Measurements from ENCODE around the gene LRRC3B.

Gene LRRC3B

DNA sequence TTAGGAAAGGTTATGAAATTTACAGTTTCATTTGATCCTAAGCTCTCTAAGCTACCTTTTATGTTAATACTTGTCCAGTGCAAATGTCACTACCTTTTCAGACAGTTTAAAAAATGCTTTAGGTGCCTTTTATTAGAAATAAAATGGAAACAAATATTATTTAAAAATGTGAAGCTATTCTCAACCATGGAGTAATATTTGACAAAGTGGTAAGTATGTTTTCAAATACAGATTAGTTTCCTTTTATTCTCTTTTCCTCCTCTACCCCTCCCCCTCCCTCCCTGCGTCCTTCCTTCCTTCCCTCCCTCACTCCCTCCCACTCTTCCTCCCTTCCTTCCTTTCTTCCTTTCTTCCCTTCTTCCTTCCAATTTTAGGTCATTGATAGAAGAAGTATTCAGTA lies 6.3 kb downstream of the LRRC3B start:
- intact Hi-C loops (cut with DNase I), result no loop called here
- DNase-seq, result no peak

- no peak for DNase-seq
- intact Hi-C loops (cut with DNase I), result no loop called here
Measured at GRCh38 chr3:26630669-26631389, 8.3 kb downstream of the LRRC3B start.

DNA sequence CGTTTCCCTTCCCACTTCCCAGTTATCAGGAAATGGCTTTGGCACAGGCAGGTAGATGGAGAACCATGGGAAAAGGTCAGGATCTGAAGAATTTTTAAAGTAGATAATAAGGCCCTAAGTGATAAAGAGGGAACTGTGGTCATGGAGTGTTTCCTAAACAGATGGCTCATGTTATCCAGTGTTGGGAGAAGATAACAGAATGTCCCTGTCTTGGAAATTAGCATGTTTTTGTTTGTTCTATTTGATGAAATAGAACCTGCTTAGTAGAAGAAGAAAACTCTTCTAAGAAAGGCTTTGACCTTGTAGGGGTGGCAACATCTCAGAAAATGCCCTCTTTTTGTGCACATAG lies 8.8 kb downstream of the LRRC3B start:
- DNase-seq, result no peak
- intact Hi-C loops (cut with DNase I), result no loop called here

DNA sequence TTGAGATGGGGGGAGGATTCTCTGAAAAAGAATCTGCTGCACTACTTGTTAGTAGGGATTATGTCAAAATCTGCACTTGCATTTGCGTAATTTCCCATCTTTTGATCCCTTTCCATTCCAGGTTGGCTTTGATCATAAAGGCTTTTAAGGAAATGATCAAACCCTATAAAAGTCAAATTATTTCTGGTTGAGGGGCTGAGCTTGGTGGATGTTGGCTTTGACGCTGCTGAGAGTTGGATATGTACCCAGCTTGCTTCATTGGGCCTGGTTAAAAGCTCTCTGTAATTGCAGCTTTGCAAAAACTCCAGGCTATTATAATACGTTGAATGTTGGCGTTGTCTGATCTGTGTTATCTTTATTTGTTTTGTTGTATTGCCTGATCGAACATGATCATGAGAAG lies 12.0 kb downstream of the LRRC3B start:
- intact Hi-C loops (cut with DNase I), result no loop called here
- DNase-seq, result peak in 4 of 42 donors; percentile 15 to 39 (median 26)

- DNase-seq, result peak in 16 of 42 donors; percentile 9 to 78 (median 40)
- intact Hi-C loops (cut with DNase I), result no loop called here
Measured at GRCh38 chr3:26636096-26636727, 13.6 kb downstream of the LRRC3B start.

GRCh38 chr3:26637698-26638097 lies 15.1 kb downstream of the LRRC3B start:
- DNase-seq, result no peak
- intact Hi-C loops (cut with DNase I), result no loop called here

DNA sequence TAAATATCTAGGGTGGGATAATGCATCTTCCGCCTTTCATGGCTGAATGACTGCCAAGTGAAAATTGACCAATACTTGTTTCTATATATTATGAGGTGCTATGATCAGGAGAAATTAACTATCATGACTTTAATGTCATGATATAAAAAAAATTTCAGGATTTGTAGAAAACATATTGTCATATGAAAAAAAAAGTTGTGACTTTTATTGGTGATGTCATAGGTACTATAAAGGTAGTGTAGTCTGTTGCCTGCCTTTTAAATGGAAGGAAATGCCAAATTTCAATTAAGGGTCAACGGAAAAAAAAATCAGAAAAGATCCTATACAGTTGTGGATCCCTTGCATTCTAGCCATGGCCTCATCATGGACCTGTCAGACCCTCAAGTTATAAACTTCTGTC lies 15.5 kb downstream of the LRRC3B start:
- intact Hi-C loops (cut with DNase I), result no loop called here
- no peak for DNase-seq

DNA sequence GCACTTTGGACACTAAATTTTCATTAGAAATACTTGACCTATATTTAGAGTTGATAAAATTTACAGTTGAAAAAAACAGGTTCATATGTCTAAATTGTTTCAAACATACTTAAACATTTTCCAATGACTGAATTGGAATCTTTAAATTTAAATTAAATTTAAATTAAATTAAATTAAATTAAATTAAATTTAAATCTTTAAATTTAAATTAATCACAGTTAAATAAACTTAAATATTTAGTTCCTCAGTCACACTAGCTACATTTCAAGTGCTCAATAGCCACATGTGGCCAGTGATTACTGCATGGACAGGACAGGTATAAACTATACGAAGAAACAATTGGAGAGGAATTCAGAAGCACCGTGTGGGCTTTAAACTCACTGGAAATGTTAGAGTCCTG lies 16.8 kb downstream of the LRRC3B start:
- DNase-seq, result no peak

GRCh38 chr3:26647078-26647477 lies 24.5 kb downstream of the LRRC3B start:
- intact Hi-C loops (cut with DNase I), result no loop called here
- no peak for DNase-seq

More for the DNA sequence above, 16.8 kb downstream of the LRRC3B start:
- intact Hi-C loops (cut with DNase I), result no loop called here

DNA sequence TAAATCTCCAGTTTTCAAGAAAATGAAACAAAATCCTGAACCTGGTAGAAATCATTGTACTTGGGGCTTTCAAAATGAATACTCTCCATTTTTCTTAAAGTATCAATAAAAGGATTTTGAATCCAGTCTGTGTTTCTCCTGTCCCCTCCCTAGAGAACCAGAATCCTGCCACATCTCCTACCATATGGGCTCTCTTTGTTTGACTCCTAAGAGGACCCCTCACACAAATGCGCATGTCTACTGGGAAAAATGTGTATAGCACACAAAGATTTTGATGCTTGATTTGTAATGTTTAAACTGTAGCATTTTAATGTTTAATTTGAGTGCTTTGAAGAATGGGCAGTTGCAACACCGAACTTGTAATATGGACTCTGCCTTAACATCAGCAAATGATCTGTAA lies 25.9 kb downstream of the LRRC3B start:
- intact Hi-C loops (cut with DNase I), result no loop called here
- no peak for DNase-seq

- DNase-seq, result peak in 24 of 42 donors; percentile 4 to 60 (median 32)
Measured at GRCh38 chr3:26652164-26652563, 29.6 kb downstream of the LRRC3B start.

GRCh38 chr3:26653811-26654425 lies 31.3 kb downstream of the LRRC3B start:
- intact Hi-C loops (cut with DNase I), result no loop called here
- no peak for DNase-seq

More at GRCh38 chr3:26652164-26652563, 29.6 kb downstream of the LRRC3B start:
- intact Hi-C loops (cut with DNase I), result no loop called here

DNA sequence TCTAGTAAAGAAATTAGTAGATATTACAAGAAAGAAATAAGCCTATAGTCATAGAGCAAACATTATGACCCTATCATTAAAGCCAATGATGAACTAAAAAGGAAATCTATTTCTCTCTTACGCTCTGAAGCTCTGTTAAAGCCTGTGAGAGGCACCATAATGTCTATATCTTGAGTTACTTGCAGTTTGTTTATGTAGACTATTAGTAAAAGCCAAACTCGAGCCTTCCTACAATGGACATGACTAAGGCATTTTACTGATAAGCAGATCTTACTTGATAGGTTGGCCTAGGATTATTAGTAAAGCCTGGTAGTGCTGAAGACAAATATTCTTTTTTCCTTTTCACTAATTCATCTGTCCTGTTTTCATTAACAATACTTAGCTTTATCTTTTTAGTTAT lies 32.7 kb downstream of the LRRC3B start:
- intact Hi-C loops (cut with DNase I), result no loop called here
- no peak for DNase-seq

DNA sequence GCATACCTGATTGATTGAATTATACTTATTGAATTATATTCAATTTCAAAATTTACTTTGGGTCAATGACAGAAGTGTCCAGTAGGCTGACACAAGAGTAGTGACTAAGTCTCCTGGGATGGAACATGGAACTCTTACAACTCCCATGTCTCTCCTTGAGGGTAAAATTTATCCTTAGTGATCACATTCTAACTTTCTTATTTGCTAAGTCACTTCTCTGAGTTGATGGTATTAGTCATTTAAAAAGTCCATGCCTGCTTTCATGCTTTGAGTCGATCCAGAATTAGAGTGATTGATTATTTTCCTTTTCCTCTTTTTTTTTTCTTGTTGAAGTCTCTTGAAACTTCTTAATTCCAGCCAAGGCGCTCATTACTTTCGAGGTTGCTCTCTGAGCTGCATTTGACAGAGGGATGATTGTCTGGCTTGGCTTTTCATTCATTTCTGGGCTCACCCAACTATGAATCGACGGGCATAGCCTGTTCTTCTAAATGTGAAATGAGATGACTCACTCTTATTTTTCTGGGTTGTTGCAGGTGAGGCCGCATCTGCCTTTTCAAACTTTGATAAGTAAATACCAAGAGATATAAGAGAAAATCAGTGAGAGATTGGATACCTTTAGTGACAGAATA lies 34.9 kb downstream of the LRRC3B start:
- intact Hi-C loops (cut with DNase I), result no loop called here

DNA sequence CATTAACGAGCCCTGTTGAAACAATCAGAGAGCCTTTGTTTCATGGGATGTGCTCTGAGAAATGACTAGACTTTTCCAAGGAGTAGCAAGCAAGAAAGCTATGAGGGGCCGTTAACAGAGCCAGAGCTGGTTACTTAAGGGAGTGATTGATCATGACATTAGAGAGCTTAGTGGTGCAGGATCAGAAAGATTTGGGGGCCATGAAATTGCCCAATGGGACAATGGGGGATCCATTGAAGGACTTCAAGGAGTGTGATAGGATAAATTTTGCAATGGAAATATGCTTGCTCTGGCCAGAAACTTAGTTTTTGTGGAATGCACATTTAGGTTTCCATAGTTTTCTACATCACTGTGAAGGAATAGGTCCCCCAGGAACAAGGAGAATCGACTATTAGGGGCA lies 45.6 kb downstream of the LRRC3B start:
- intact Hi-C loops (cut with DNase I), result no loop called here
- no peak for DNase-seq

More for the DNA sequence above, 34.9 kb downstream of the LRRC3B start:
- peak in 2 of 42 donors; percentile 11 to 55 for DNase-seq

- DNase-seq, result no peak
- intact Hi-C loops (cut with DNase I), result no loop called here
Measured at GRCh38 chr3:26668696-26669095, 46.1 kb downstream of the LRRC3B start.

DNA sequence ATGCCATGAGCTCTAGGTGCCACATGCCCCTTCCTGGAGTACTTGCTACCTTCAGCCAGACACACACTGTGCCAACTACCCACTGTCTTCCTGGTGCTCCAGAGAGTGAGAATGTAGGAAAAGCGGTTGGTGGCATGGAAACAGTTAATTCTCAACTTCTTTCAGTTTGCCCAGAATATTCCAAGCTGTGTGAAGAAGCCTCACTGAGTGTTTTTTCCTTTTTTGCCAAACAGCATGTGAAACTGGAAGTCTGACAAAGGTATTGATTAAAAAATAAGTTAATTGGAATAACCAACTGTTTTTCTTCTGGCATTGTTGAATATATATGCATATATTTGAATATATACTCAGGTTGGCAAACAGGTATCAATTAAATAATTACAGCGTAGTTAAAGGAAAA lies 52.8 kb downstream of the LRRC3B start:
- intact Hi-C loops (cut with DNase I), result no loop called here
- DNase-seq, result no peak

GRCh38 chr3:26681632-26682031 lies 59.1 kb downstream of the LRRC3B start:
- no peak for DNase-seq
- intact Hi-C loops (cut with DNase I), result no loop called here

DNA sequence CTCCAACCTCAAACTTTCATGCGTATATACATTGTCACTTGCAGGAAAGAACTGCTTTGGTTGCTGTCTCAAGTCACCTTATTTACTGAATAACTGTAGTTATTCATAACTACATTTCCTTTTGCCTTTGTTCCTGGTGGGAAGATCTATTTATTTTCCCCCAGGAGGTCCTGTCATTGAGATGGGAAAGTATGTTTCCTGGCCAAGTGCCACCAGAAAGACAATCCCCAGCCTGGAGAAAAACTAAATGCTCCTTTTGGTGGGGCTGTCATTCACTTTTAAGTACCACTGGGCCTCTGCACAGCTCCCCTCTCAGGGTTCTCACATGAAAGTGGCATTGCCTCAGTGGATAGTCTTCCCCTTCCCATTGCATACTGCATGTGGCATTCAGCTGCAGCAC lies 59.8 kb downstream of the LRRC3B start:
- DNase-seq, result no peak
- intact Hi-C loops (cut with DNase I), result no loop called here

DNA sequence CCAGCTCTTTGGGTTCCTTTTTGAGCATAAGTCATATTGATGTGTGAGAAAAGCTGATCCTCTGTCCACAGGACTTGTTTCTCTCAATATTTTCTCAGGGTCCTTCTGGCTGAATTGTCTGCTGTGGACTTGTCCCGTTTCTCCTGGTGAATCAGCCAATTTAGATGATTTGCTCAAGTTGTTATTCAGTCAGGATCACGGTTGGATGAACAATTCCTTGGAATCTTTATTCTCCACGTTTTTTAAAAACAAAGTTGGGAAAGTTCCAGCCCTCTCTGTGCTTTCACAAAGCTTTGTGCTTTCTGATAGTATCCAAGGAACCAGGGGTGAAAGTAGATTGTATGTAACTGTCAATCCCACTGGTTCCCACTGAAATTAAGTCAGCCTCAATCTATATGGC lies 61.3 kb downstream of the LRRC3B start:
- no peak for DNase-seq
- intact Hi-C loops (cut with DNase I), result no loop called here
